Stimulated activated CD8-positive, alpha-beta memory T cell treated with anti-CD3 and anti-CD28 coated beads, Interleukin-4, amount 100 ng/mL, for 24 hours (primary cell): ENCODE results near the gene LIN28A.
A peak's percentile ranks its signal among the peaks of the same experiment; 100 is the strongest.

ENCODE experiments used
- DNase-seq: peaks from one replicate; pipeline ENCODE4 v3.0.0-alpha.2; 2020; ENCODE audit warnings: low read depth

LIN28A gene

GRCh38 chr1:26388791-26389445 lies 21.7 kb upstream of the LIN28A start:
- DNase-seq, result no peak

GRCh38 chr1:26389604-26390247 lies 20.9 kb upstream of the LIN28A start:
- DNase-seq, result no peak

GRCh38 chr1:26391450-26391849 lies 19.2 kb upstream of the LIN28A start:
- DNase-seq, result no peak

- DNase-seq, result no peak
Measured at GRCh38 chr1:26395754-26396153, 14.9 kb upstream of the LIN28A start.

GRCh38 chr1:26399034-26399433 lies 11.6 kb upstream of the LIN28A start:
- no peak for DNase-seq

- no peak for DNase-seq
Measured at GRCh38 chr1:26401891-26402290, 8.7 kb upstream of the LIN28A start.

GRCh38 chr1:26403656-26404055 lies 7.0 kb upstream of the LIN28A start:
- DNase-seq, result no peak

- DNase-seq, result no peak
Measured at GRCh38 chr1:26404641-26405040, 6.0 kb upstream of the LIN28A start.

- no peak for DNase-seq
Measured at GRCh38 chr1:26405281-26405915, 5.2 kb upstream of the LIN28A start.

GRCh38 chr1:26408604-26409003 lies 2.0 kb upstream of the LIN28A start:
- DNase-seq, result peak; percentile 59

GRCh38 chr1:26409191-26409807 lies 1.3 kb upstream of the LIN28A start:
- no peak for DNase-seq

GRCh38 chr1:26411624-26412074 lies 1.0 kb downstream of the LIN28A start:
- no peak for DNase-seq

- DNase-seq, result no peak
Measured at GRCh38 chr1:26412180-26412840, 1.7 kb downstream of the LIN28A start.

- no peak for DNase-seq
Measured at GRCh38 chr1:26413031-26413430, 2.4 kb downstream of the LIN28A start.

- peak; percentile 73 for DNase-seq
Measured at GRCh38 chr1:26417111-26417759, 6.6 kb downstream of the LIN28A start.

- DNase-seq, result no peak
Measured at GRCh38 chr1:26418865-26419349, 8.3 kb downstream of the LIN28A start.

GRCh38 chr1:26419494-26419893 lies 8.9 kb downstream of the LIN28A start:
- no peak for DNase-seq

GRCh38 chr1:26429721-26430120 lies 19.1 kb downstream of the LIN28A start:
- DNase-seq, result no peak

GRCh38 chr1:26431979-26432695 lies 21.5 kb downstream of the LIN28A start, which contains the start of gene DHDDS:
Gene DHDDS, plus strand, starts transcription at chr1:26432321. Its CDS starts 625 bp downstream, at chr1:26432946.
- peak; percentile 97 for DNase-seq

GRCh38 chr1:26432793-26433192 lies 22.2 kb downstream of the LIN28A start:
- DNase-seq, result no peak
